ENCODE measurements around the gene EIPR1.

Gene EIPR1

DNA sequence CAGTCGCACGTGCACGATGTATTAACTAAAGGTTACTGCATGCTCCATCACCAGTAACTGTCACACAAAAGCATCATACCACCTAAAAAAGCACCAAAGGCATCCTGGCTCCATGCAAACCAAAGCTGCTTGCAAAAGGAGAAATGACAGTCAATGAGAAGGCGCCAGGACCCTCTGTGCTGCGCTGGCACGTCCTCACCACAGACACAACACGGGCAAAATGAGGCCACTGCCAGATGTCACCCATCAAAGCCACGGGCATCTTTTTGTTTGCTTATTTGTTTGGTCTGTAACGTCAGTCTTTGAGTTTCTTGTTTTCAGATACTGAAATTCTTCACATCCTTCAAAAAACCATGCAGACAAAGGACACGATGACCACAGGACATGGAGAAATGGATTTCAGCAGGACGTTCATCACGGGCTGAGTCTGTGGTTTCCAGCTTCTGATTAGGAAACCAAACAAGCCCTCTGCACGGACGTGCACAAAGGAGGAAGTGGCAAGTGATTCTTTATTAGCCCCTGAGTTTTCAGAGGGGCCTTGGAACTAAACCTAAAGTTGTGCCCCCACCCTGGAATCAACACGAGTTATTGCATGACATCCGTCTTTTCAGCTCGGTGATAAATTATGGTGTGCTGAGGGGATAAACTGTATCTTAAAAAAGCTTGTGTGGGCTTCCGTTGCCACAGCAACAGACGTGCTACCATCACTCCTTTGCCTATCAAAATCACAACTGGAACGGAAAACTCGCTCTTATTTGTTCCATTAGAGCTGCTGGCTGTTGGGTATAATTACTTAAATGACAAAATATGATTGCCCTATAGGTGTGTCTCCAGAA, 181.8 kb downstream of the EIPR1 start:
- CTCF ChIA-PET: interaction anchor here (1.1 kb wide), 1 partner anchor 265 kb away, joined by 3 read pairs; no protein-coding TSS in a partner anchor
- POLR2A ChIA-PET: no interaction called here
- no peak for DNase-seq (ENCODE audit: extremely low spot score)
- TF ChIP-seq, protein P1, sequence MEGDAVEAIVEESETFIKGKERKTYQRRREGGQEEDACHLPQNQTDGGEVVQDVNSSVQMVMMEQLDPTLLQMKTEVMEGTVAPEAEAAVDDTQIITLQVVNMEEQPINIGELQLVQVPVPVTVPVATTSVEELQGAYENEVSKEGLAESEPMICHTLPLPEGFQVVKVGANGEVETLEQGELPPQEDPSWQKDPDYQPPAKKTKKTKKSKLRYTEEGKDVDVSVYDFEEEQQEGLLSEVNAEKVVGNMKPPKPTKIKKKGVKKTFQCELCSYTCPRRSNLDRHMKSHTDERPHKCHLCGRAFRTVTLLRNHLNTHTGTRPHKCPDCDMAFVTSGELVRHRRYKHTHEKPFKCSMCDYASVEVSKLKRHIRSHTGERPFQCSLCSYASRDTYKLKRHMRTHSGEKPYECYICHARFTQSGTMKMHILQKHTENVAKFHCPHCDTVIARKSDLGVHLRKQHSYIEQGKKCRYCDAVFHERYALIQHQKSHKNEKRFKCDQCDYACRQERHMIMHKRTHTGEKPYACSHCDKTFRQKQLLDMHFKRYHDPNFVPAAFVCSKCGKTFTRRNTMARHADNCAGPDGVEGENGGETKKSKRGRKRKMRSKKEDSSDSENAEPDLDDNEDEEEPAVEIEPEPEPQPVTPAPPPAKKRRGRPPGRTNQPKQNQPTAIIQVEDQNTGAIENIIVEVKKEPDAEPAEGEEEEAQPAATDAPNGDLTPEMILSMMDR (IDR thresholded peaks at IDR 0.05; ENCODE audit: control extremely low read depth, extremely low read depth, low read depth, missing control alignments): no peak

DNA sequence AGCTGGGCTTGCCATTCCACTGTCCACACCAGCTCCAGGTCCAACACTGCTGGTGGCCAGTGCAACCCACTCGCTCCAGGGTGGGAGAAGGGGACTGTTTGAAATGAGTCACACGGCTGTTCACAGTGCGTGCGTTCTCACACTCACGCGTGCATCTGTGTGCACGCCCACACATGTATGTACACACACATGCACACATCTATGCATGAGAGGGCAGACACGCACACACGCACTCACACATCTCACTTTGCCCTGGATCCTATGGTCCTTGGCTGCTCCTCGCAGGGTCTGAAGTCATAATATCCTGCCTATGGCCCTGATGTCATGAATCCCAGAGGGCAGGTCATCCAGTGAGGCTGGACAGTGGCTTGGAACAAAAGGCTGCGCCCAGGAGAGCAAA, 182.8 kb downstream of the EIPR1 start:
- CTCF ChIA-PET: no interaction called here
- TF ChIP-seq, protein P1 (IDR thresholded peaks at IDR 0.05; ENCODE audit: control extremely low read depth, extremely low read depth, low read depth, missing control alignments): no peak
- DNase-seq (ENCODE audit: extremely low spot score): no peak
- POLR2A ChIA-PET: no interaction called here

DNA sequence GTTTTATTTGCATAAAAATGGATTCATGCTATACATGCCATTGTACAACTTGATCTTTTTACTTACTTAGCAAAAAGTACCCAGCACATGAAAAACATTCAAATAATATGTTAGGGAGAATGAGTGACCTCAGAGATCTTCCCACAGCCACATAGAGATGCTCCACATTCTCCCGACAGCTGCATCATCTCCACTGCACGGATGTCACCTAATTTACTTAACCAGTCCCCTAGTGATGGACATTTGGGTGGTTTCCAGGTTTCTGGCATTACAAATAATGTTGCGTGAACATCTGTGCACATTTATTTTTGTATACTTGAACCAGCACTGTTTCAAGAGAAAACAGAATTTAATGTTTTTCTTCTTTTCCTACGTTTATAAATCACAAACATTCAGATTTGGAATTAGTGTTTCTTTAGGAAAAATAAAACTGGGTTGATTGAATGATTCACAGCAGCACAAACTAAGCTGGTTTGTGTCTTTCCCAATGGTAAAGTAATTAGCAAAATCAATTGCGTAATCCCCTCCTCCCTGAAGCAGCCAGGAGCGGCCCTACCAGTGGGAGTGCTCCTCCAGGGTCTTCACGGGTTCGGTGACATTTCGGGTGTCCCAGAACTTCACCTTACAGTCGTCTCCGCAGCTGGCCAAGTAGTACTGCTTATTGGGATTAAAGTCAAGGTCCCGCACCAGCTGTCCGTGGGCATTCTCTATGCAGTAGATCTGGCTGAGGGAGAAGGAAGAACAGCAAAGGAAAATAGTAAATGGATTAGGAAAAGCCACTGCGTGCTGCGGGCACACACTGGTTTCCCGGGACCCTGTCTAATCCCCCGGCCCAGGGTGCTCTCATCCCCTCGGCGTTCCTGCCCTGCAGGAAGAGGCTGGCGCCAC, 183.9 kb downstream of the EIPR1 start:
- TF ChIP-seq, protein P1 (IDR thresholded peaks at IDR 0.05; ENCODE audit: control extremely low read depth, extremely low read depth, low read depth, missing control alignments): no peak
- no peak for DNase-seq (ENCODE audit: extremely low spot score)
- CTCF ChIA-PET: no interaction called here
- POLR2A ChIA-PET: interaction anchor here (0.5 kb wide), 1 partner anchor 245 kb away, joined by 6 read pairs; no protein-coding TSS in a partner anchor

DNA sequence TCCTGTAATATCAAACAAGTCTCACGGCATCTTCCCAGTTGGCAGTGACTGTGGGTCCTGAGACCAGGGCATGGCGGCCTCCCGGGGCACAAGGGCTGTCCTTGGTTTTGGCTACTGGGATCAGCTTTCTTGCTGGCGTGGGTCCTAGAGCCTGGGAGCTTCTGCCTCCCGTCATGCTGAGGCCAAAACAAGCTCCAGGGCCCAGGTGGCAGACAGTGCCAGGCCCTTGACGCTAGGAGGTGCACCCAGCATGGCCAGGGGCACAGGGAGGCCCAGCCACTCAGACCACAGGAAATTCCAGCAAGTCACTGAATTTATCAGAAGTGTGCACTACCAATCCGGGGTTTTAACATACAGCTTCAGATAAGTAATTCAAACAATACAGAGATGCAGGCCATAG, 184.7 kb downstream of the EIPR1 start:
- TF ChIP-seq, protein P1 (IDR thresholded peaks at IDR 0.05; ENCODE audit: control extremely low read depth, extremely low read depth, low read depth, missing control alignments): no peak
- no peak for DNase-seq (ENCODE audit: extremely low spot score)
- ChIA-PET POLR2A (no interaction called here), CTCF (no interaction called here)

DNA sequence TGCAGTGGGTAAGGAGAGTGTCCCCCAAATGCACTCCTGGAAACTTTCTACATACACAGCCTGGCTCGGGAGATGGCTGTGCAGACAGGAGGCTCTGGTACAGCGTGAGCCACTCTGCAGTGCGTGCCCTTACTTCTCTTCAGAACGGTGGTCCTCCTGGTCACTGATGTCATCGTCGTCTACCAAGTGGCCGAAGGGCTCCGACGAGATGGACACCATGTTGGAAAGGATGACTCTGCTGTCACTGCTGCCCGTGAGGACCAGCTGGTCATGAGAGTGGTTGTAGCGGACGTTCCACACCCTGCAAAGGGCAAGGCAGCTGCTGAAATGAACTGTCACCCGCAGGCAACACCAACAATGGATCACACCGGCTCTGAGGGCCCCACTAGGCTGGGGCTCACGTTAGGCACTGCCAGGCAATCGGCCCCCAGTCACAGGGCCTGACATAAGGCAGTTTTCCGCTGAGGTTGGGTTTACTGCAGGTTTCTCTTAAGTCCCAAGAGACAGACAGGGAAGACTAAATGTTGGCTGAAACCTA, 185.3 kb downstream of the EIPR1 start:
- TF ChIP-seq, protein P1 (IDR thresholded peaks at IDR 0.05; ENCODE audit: control extremely low read depth, extremely low read depth, low read depth, missing control alignments): no peak
- ChIA-PET CTCF (no interaction called here), POLR2A (no interaction called here)
- DNase-seq (ENCODE audit: extremely low spot score): no peak

DNA sequence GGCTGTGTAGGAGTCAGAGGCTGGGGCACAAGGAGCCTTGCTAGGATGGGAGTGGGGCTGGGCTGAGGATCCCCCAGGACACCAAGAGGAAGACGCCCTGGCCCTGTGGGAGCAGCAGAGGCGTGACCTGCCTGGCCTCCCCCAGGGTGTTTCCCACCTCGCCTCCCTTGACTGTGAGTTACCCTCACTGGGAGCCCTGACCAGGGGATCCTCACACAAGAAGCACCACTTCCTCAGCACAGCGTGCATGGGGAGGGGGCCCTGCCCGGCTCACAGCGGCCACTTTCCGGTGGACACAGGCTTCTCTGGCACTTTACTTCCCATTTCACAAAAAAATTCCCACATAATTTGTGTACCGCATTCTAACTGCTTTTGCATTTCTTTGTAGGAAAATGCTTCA, 187.7 kb downstream of the EIPR1 start:
- no peak for DNase-seq (ENCODE audit: extremely low spot score)
- TF ChIP-seq, protein P1 (IDR thresholded peaks at IDR 0.05; ENCODE audit: control extremely low read depth, extremely low read depth, low read depth, missing control alignments): no peak
- CTCF ChIA-PET: no interaction called here
- POLR2A ChIA-PET: interaction anchor here (0.6 kb wide), 1 partner anchor 56 kb away, joined by 3 read pairs; no protein-coding TSS in a partner anchor
